Measurements from ENCODE around the gene METAP1D. TPM values are rescaled to one million over a fixed set of nuclear protein-coding genes. Genes with fewer than 3 reads are reported as not detected.
"Not testable (repeated sequence)": the region's sequence is repeated elsewhere in the genome, so short reads cannot be mapped to it uniquely, and the experiment has no call there.

METAP1D gene
- total and polyA plus RNA-seq, 4 donors: 2.5 to 17.8 (median 3.0) TPM

GRCh38 chr2:172109256-172109987, 109.7 kb downstream of the METAP1D start:
- Histone ChIP-seq H3K27ac (ENCODE audit: low read depth in 1 of 2, low read length in 1 of 2) (no peak overlapping the region), H3K27me3 (ENCODE audit: control insufficient read depth in 3 of 3, insufficient read depth in 3 of 3, low read length in 2 of 3) (peaks cover 0 to 63% (median 50%) of the 10 kb centered on the region in 3 donors), H3K9me3 (ENCODE audit: control insufficient read depth in 4 of 4, insufficient read depth in 3 of 4, low read length in 3 of 4) (peaks cover 0 to 8% (median 0%) of the 10 kb centered on the region in 4 donors), H3K36me3 (ENCODE audit: control insufficient read depth in 4 of 4, insufficient read depth in 4 of 4, low read length in 4 of 4) (no peaks in the 10 kb centered on the region), H3K4me1 (ENCODE audit: control insufficient read depth in 5 of 5, insufficient read depth in 5 of 5, low read length in 5 of 5) (peaks cover 0 to 10% (median 0%) of the 10 kb centered on the region in 5 donors), H3K4me3 (no peak overlapping the region), H3K9ac (ENCODE audit: insufficient read depth in 1 of 2, low read length in 2 of 2) (no peak overlapping the region)
- WGBS, 2 donors: 18 to 28% methylated on average over 29 of the region's 29 CpGs
- no peak for TF ChIP-seq CTCF (IDR thresholded peaks at IDR 0.05; ENCODE audit: control extremely low read depth, extremely low read depth)
- ATAC-seq (ENCODE audit: insufficient read depth, low FRiP score) (no peak), DNase-seq (peak in 1 of 3 donors; percentile 16)

GRCh38 chr2:172109988-172110811, 110.4 kb downstream of the METAP1D start:
- no peak for TF ChIP-seq CTCF (IDR thresholded peaks at IDR 0.05; ENCODE audit: control extremely low read depth, extremely low read depth)
- Histone ChIP-seq H3K4me1 (ENCODE audit: control insufficient read depth in 5 of 5, insufficient read depth in 5 of 5, low read length in 5 of 5) (peaks cover 0 to 10% (median 0%) of the 10 kb centered on the region in 5 donors), H3K27me3 (ENCODE audit: control insufficient read depth in 3 of 3, insufficient read depth in 3 of 3, low read length in 2 of 3) (peaks cover 0 to 57% (median 43%) of the 10 kb centered on the region in 3 donors), H3K9me3 (ENCODE audit: control insufficient read depth in 4 of 4, insufficient read depth in 3 of 4, low read length in 3 of 4) (peaks cover 0 to 8% (median 0%) of the 10 kb centered on the region in 4 donors), H3K36me3 (ENCODE audit: control insufficient read depth in 4 of 4, insufficient read depth in 4 of 4, low read length in 4 of 4) (no peaks in the 10 kb centered on the region), H3K27ac (ENCODE audit: low read depth in 1 of 2, low read length in 1 of 2) (no peak overlapping the region), H3K9ac (ENCODE audit: insufficient read depth in 1 of 2, low read length in 2 of 2) (no peak overlapping the region), H3K4me3 (no peak overlapping the region)
- DNase-seq (peak in 2 of 3 donors; percentile 3 to 15), ATAC-seq (ENCODE audit: insufficient read depth, low FRiP score) (no peak)
- WGBS, 2 donors: 40 to 52% methylated on average over 31 of the region's 31 CpGs

DNA sequence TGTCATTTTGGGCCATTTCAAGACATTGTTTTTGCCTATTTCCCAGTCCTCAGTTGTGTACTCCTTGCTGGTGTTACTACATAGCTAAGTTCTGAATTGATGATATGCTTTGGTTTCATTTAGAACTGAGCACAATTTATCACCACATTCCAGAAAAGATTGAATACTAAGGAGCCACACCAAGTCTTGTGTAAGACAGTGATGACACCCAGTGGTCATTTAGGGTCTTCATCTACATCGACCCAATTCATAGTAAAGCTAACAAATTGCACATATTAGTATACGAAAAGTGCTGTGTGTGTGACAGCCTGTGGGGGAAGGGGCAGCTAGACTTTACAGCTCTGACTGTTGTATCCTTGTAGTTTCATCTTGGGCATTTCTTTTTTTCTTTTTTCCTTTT, 113.9 kb downstream of the METAP1D start:
- ATAC-seq (ENCODE audit: insufficient read depth, low FRiP score) (no peak), DNase-seq (peak in 2 of 3 donors; percentile 42 to 59)
- Histone ChIP-seq H3K4me1 (ENCODE audit: control insufficient read depth in 5 of 5, insufficient read depth in 5 of 5, low read length in 5 of 5) (no peaks in the 10 kb centered on the region), H3K4me3 (no peak overlapping the region), H3K9ac (ENCODE audit: insufficient read depth in 1 of 2, low read length in 2 of 2) (no peak overlapping the region), H3K27ac (ENCODE audit: low read depth in 1 of 2, low read length in 1 of 2) (no peak overlapping the region), H3K36me3 (ENCODE audit: control insufficient read depth in 4 of 4, insufficient read depth in 4 of 4, low read length in 4 of 4) (no peaks in the 10 kb centered on the region), H3K9me3 (ENCODE audit: control insufficient read depth in 4 of 4, insufficient read depth in 3 of 4, low read length in 3 of 4) (peaks cover 0 to 2% (median 0%) of the 10 kb centered on the region in 4 donors), H3K27me3 (ENCODE audit: control insufficient read depth in 3 of 3, insufficient read depth in 3 of 3, low read length in 2 of 3) (peaks cover 0 to 24% (median 9%) of the 10 kb centered on the region in 3 donors)
- TF ChIP-seq CTCF (IDR thresholded peaks at IDR 0.05; ENCODE audit: control extremely low read depth, extremely low read depth): peak; percentile 4
- 41 to 53% methylated on average over 2 of the region's 2 CpGs for WGBS, 2 donors

DNA sequence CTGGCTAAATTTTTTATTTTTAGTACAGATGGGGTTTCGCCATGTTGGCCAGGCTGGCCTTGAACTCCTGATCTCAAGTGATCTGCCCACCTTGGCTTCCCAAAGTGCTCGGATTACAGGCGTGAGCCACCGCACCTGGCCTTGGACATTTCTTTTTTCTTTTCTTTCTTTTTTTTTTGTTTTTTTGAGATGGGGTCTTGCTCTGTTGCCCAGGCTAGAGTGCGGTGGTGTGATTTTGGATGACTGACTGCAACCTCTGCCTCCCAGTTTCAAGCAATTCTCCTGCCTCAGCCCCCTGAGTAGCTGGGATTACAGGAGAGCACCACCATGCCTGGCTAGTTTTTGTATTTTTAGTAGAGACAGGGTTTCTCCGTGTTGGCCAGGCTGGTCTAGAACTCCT, 114.4 kb downstream of the METAP1D start:
- WGBS, 2 donors: 88 to 92% methylated on average over 6 of the region's 6 CpGs
- not testable (repeated sequence) for H3K9ac ChIP-seq (ENCODE audit: insufficient read depth in 1 of 2, low read length in 2 of 2); H3K4me1 ChIP-seq (ENCODE audit: control insufficient read depth in 5 of 5, insufficient read depth in 5 of 5, low read length in 5 of 5); DNase-seq; H3K4me3 ChIP-seq; H3K9me3 ChIP-seq (ENCODE audit: control insufficient read depth in 4 of 4, insufficient read depth in 3 of 4, low read length in 3 of 4); ATAC-seq (ENCODE audit: insufficient read depth, low FRiP score); H3K36me3 ChIP-seq (ENCODE audit: control insufficient read depth in 4 of 4, insufficient read depth in 4 of 4, low read length in 4 of 4); H3K27ac ChIP-seq (ENCODE audit: low read depth in 1 of 2, low read length in 1 of 2)
- peaks cover 0 to 18% (median 5%) of the 10 kb centered on the region in 3 donors for H3K27me3 ChIP-seq (ENCODE audit: control insufficient read depth in 3 of 3, insufficient read depth in 3 of 3, low read length in 2 of 3)

All from lung (tissue), 12 donors.